SK-N-SH treated with all-trans-retinoic acid at 6 μM for 48 hours (cell line): ENCODE data around the gene SRGN.

ENCODE experiments used
- ATAC-seq: fragments of 200-7000 bp; cut with Tn5 transposase; 3 replicates; pipeline ENCODE4 v1.9.1; 2020; ENCODE audit warnings: mild to moderate bottlenecking, moderate library complexity
- ARNTL ChIP-seq: fragments of 450-650 bp; formaldehyde crosslinking; IDR thresholded peaks from 2 replicates; pipeline ENCODE4 v1.5.0; 2020; ENCODE audit warnings: low read depth, mild to moderate bottlenecking, moderate library complexity, borderline replicate concordance
- BACH2 ChIP-seq: fragments of 250-450 bp; sonication (Bioruptor Pico); IDR thresholded peaks from 2 replicates; pipeline ENCODE4 v1.9.0; 2021; ENCODE audit warnings: mild to moderate bottlenecking, borderline replicate concordance
- CSDC2 ChIP-seq: fragments of 250-450 bp; sonication (Bioruptor Pico); IDR thresholded peaks from 2 replicates; pipeline ENCODE4 v1.5.0; 2020; ENCODE audit warnings: mild to moderate bottlenecking, moderate library complexity
- GLIS3 ChIP-seq: fragments of 250-450 bp; sonication (Bioruptor Pico); IDR thresholded peaks from 2 replicates; pipeline ENCODE4 v1.5.0; 2020; ENCODE audit warnings: mild to moderate bottlenecking, moderate library complexity
- ISL1 ChIP-seq: fragments of 250-450 bp; sonication (Bioruptor Pico); IDR thresholded peaks from 2 replicates; pipeline ENCODE4 v2.1.2; 2022; ENCODE audit warnings: mild to moderate bottlenecking, moderate library complexity
- PPARA ChIP-seq: fragments of 250-450 bp; sonication (Bioruptor Pico); IDR thresholded peaks from 2 replicates; pipeline ENCODE4 v1.5.0; 2020; ENCODE audit warnings: mild to moderate bottlenecking, borderline replicate concordance
- RARB ChIP-seq: fragments of 250-450 bp; sonication (Bioruptor Pico); IDR thresholded peaks from 2 replicates; pipeline ENCODE4 v1.8.0; 2021; ENCODE audit warnings: mild to moderate bottlenecking, moderate library complexity
- SNAI2 ChIP-seq: fragments of 250-450 bp; sonication (Bioruptor Pico); IDR thresholded peaks from 2 replicates; pipeline ENCODE4 v1.5.0; 2020; ENCODE audit warnings: mild to moderate bottlenecking, moderate library complexity
- TCF4 ChIP-seq: fragments of 250-450 bp; sonication (Bioruptor Pico); IDR thresholded peaks from 2 replicates; pipeline ENCODE4 v1.8.0; 2021; ENCODE audit warnings: mild to moderate bottlenecking, moderate library complexity, borderline replicate concordance
- ZC3H10 ChIP-seq: fragments of 250-450 bp; sonication (Bioruptor Pico); IDR thresholded peaks from 2 replicates; pipeline ENCODE4 v1.5.1; 2021; ENCODE audit warnings: mild to moderate bottlenecking, moderate library complexity
- ZNF8 ChIP-seq: fragments of 450-650 bp; formaldehyde crosslinking; IDR thresholded peaks from 2 replicates; pipeline ENCODE4 v1.5.0; 2020; ENCODE audit warnings: mild to moderate bottlenecking, moderate library complexity

The SRGN gene

GRCh38 chr10:69151984-69152383 is 64.1 kb downstream of the SRGN start:
- ATAC-seq, result no peak
- TF ChIP-seq SNAI2 (no peak), CSDC2 (CRISPR knock-in tag) (no peak), BACH2 (CRISPR knock-in tag) (no peak), ZC3H10 (CRISPR knock-in tag) (no peak), TCF4 (CRISPR knock-in tag) (no peak), RARB (CRISPR knock-in tag) (no peak), PPARA (CRISPR knock-in tag) (no peak), GLIS3 (no peak)

DNA sequence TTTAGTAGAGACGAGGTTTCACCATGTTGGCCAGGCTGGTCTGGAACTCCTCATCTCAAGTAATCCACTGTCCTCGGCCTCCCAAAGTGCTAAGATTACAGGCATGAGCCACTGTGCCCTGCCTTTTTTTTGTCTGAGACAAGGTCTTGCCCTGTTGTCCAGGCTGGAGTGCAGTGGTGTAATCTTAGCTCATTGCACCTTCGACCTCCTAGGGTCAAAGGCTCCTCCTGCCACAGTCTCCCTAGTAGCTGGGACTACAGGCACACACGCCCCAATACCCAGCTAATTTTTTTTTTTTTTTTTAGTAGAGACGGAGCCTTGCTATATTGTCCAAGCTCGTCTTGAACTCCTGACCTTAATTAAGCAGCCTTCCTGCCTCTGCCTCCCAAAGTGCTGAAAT is 65.3 kb downstream of the SRGN start:
- TF ChIP-seq ARNTL (CRISPR knock-in tag) (no peak), GLIS3 (no peak), ISL1 (no peak), ZNF8 (CRISPR knock-in tag) (no peak)
- ATAC-seq, result no peak
